ENCODE data around the gene HOXD10. TPM values are rescaled to one million over a fixed set of nuclear protein-coding genes. Genes with fewer than 3 reads are reported as not detected.
A peak's percentile ranks its signal among the peaks of the same experiment; 100 is the strongest.

HOXD10 gene
- total RNA-seq, 3 donors from 2014 or later, result 1.6 to 5.2 TPM; not detected in 1

DNA sequence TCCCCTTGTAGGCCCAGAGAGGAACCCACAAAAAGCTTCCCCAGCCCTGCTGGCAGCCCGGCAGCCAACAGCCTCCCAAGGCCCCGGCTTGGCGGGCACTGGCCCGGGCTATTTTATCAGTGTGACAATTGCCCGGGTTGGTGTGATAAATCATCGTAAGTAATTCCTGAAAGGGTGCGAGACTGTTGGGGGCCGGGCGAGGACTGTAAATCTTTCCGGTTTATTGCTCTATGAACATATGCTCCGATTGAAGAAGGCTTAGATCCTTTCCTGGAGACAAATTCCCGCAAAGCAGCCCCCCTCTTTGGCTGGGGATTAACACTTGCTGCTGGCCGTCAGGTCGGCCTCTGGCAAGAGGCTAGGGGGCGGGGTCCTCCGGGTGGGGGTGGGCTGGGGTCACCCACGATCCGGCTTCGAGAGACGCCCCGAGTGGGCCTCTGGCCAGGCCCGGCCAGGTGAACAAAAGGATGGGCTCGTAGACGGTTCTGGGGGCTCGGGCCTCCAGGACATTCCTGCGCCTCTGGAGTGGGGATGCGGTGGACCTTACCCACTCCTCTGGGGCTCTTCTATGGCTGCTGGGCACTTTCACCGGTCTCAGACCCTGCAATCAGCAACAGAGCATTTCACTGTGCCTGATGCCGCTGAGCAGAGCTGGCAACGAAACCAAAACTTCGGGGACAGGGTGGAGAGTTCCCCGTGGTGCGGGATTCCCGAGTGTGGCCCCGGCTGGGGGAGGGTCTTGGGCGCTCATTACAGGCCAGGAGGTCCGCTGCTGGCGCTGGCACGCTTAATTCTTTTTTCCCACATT is 42.5 kb downstream of the HOXD10 start:
- intact Hi-C loops (cut with DNase I; ENCODE audit: low total_unique reads), result loop anchor here (10.0 kb wide), 1 partner anchor 386 kb away; no protein-coding TSS in a partner anchor
- TF ChIP-seq, protein P1, sequence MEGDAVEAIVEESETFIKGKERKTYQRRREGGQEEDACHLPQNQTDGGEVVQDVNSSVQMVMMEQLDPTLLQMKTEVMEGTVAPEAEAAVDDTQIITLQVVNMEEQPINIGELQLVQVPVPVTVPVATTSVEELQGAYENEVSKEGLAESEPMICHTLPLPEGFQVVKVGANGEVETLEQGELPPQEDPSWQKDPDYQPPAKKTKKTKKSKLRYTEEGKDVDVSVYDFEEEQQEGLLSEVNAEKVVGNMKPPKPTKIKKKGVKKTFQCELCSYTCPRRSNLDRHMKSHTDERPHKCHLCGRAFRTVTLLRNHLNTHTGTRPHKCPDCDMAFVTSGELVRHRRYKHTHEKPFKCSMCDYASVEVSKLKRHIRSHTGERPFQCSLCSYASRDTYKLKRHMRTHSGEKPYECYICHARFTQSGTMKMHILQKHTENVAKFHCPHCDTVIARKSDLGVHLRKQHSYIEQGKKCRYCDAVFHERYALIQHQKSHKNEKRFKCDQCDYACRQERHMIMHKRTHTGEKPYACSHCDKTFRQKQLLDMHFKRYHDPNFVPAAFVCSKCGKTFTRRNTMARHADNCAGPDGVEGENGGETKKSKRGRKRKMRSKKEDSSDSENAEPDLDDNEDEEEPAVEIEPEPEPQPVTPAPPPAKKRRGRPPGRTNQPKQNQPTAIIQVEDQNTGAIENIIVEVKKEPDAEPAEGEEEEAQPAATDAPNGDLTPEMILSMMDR (IDR thresholded peaks at IDR 0.05), result no peak
- TF ChIP-seq POLR2A (IDR thresholded peaks at IDR 0.05) (no peak), POLR2AphosphoS5 (IDR thresholded peaks at IDR 0.05) (no peak)
- no peaks in the 10 kb centered on the region for H3K4me1 ChIP-seq
- no peak for DNase-seq (ENCODE audit: low spot score in 2 of 2)
- H3K27me3 ChIP-seq, result peaks cover 0 to 89% of the 10 kb centered on the region in 2 donors
- H3K27ac ChIP-seq, result no peak overlapping the region
- no peaks in the 10 kb centered on the region for H3K9me3 ChIP-seq
- H3K36me3 ChIP-seq, result no peaks in the 10 kb centered on the region
- H3K4me3 ChIP-seq, result peak overlapping the region in 1 of 3 donors; percentile 19

DNA sequence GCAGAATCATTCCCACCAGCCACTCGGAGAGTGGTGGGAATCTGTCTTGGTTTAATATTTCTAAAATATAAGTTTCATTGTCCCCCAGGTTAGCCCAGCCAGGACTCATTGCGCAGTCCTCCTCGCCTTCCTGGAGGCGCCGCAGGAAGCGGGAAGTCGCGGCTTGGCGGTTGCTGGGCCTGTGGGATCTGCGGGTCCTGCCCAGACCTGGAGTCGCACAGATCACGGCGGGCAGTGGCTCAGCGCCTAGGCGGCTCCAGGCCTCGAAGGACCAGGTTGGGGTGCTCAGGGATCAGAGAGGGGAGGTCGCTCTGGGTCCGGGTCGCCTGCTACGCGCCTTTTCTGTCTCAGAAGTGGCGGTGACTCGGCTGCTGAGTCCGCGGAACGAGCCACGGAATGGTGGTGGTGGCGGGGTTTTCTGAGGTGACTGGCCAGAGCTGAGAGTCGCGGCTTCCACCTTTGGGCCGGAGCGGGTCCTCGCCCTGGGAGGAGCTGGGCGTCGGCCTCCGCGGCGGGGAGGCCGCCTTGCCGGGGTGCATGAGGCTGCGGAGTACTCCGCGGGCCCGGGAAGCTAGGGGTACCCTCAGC is 43.2 kb downstream of the HOXD10 start:
- no peak overlapping the region for H3K27ac ChIP-seq
- H3K4me1 ChIP-seq, result no peaks in the 10 kb centered on the region
- H3K9me3 ChIP-seq, result no peaks in the 10 kb centered on the region
- H3K4me3 ChIP-seq, result peak overlapping the region in 2 of 3 donors; percentile 5 to 44
- DNase-seq (ENCODE audit: low spot score in 2 of 2), result no peak
- intact Hi-C loops (cut with DNase I; ENCODE audit: low total_unique reads), result loop anchor here (10.0 kb wide), 2 partner anchors 295 to 385 kb away; no protein-coding TSS in a partner anchor
- H3K27me3 ChIP-seq, result peaks cover 0 to 96% of the 10 kb centered on the region in 2 donors
- no peaks in the 10 kb centered on the region for H3K36me3 ChIP-seq
- TF ChIP-seq POLR2A (IDR thresholded peaks at IDR 0.05) (no peak), POLR2AphosphoS5 (IDR thresholded peaks at IDR 0.05) (no peak)
- TF ChIP-seq, protein P1 (IDR thresholded peaks at IDR 0.05), result no peak

DNA sequence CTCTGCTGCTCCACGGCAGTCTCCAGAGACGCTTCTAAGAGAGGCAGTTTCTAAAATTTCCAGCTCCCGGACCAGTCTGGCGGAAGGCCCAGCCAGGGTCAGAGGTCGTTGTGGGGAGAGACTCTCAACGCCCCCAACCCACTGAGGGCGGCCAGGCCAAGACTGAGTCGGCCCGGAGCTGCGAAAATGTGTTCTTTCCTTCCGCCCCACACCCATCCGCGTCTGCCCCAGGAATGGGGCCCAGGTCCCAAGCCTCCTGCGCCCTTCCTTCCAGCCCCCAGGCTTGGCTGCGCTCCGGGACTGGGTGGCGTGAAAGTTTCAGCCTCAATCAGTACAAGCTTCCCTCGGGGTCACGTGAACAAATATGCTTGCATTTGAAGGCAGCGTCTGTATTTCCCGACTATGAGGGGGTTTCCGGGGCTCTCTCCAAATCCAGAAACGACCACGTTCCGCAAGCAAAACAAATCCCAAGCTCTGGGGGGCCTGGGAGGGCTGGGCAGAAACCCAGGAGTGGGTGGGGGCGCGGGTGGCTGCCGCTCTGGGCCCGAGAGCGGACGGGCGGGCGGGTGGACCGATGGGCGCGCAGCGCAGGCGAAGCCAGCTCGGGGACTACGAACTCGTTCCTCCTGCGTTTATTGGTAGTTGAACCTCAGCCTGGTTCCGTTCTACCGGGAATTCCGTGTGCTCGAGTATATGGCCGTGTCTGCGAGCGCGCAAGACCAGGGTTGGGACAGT is 43.8 kb downstream of the HOXD10 start:
- H3K36me3 ChIP-seq, result no peaks in the 10 kb centered on the region
- peaks cover 0 to 96% of the 10 kb centered on the region in 2 donors for H3K27me3 ChIP-seq
- H3K27ac ChIP-seq, result no peak overlapping the region
- no peak for DNase-seq (ENCODE audit: low spot score in 2 of 2)
- H3K9me3 ChIP-seq, result no peaks in the 10 kb centered on the region
- no peaks in the 10 kb centered on the region for H3K4me1 ChIP-seq
- intact Hi-C loops (cut with DNase I; ENCODE audit: low total_unique reads), result loop anchor here (10.0 kb wide), 1 partner anchor 294 kb away; no protein-coding TSS in a partner anchor
- TF ChIP-seq POLR2AphosphoS5 (IDR thresholded peaks at IDR 0.05) (no peak), POLR2A (IDR thresholded peaks at IDR 0.05) (no peak)
- TF ChIP-seq, protein P1 (IDR thresholded peaks at IDR 0.05), result no peak
- H3K4me3 ChIP-seq, result peak overlapping the region in 2 of 3 donors; percentile 5 to 44

DNA sequence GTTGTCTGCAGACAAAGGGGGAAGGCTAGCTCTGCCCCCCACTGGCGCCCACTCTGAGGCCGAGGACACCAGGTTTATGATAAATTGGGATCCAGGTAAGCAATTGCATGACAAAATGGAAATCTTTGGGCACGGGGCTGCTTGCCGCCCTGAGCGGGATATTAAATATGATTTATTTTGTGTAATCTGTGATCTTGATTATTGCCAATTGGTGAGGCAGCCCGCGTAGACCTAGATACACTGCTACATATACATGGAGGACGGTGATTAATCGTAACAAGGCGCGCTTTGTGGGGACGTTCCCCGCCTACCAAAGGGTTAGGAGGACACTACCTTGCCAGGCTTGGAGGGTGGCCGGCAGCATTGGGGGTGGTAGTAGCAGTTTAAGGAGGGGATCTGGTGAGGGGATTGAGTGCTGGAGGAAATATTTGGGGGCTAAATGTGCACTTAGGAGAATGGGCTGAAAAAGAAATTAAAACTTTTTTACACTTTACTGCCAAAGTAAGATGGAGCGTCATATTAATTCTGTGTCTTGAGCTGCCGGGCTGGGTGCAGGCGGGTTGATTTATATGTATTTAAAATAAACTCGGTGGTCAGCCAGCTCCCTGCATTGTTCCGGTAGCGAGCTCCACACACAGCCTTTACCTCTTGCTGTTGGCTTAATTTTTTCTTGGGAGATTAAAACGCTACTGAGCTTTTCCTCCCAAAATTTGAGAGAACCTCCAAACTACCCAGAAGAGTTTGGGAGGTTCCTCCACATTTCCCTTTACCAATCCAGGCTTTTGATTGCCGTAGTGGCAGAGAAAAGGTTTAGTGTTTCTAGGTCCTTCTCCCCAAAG is 44.6 kb downstream of the HOXD10 start:
- DNase-seq (ENCODE audit: low spot score in 2 of 2), result no peak
- no peaks in the 10 kb centered on the region for H3K9me3 ChIP-seq
- TF ChIP-seq POLR2A (IDR thresholded peaks at IDR 0.05), result no peak
- TF ChIP-seq POLR2AphosphoS5 (IDR thresholded peaks at IDR 0.05), result no peak
- TF ChIP-seq, protein P1 (IDR thresholded peaks at IDR 0.05), result no peak
- intact Hi-C loops (cut with DNase I; ENCODE audit: low total_unique reads), result loop anchor here (10.0 kb wide), 1 partner anchor 294 kb away; no protein-coding TSS in a partner anchor
- H3K4me1 ChIP-seq, result no peaks in the 10 kb centered on the region
- no peaks in the 10 kb centered on the region for H3K36me3 ChIP-seq
- H3K27me3 ChIP-seq, result peaks cover 0 to 96% of the 10 kb centered on the region in 2 donors
- peak overlapping the region in 1 of 3 donors; percentile 44 for H3K4me3 ChIP-seq
- no peak overlapping the region for H3K27ac ChIP-seq
